Articular chondrocyte of knee joint (primary cell): ENCODE results near the gene SLC32A1. TPM values are rescaled to one million over a fixed set of nuclear protein-coding genes. Genes with fewer than 3 reads are reported as not detected.

ENCODE experiments used
- small RNA-seq: library from RNA; depleted of rRNA; stranded (forward); fragments of <200 nt; gene quantifications from one replicate; pipeline ENCODE3, GENCODE V24; 2012
- total RNA-seq: library from RNA; depleted of rRNA; stranded (reverse); fragments of >200 nt; gene quantifications from 2 replicates; pipeline ENCODE4 v1.2.3, GENCODE V29; 2012

SLC32A1 gene
- total RNA-seq = not detected in 2 replicates

GRCh38 chr20:38723848-38724625 lies at the start of gene SLC32A1:
TSS of gene SLC32A1 (plus strand) at chr20:38724486. CDS start at chr20:38724725, 239 bp downstream.

GRCh38 chr20:38748097-38748860 lies 24.0 kb downstream of the SLC32A1 start, which contains the start of gene ACTR5:
TSS of gene ACTR5 (plus strand) at chr20:38748460. CDS start at chr20:38748479, 19 bp downstream.

Small RNAs within 50 kb of the gene (small RNA-seq; reads per million reads assigned to genes)
- gene RF00017 = not detected

Other genes starting within 250 kb of the SLC32A1 start
- gene ADIG, start 143.3 kb upstream of the SLC32A1 start, total RNA-seq = not detected in 2 replicates
- not detected in 2 replicates for gene ARHGAP40, start 122.7 kb upstream of the SLC32A1 start, total RNA-seq
- 4.3 and 5.1 TPM in 2 replicates for gene ACTR5, start 24.0 kb downstream of the SLC32A1 start, total RNA-seq
- gene PPP1R16B, start 81.2 kb downstream of the SLC32A1 start, total RNA-seq = 0.22 TPM in 1 of 2 replicates, not detected in the other
- gene FAM83D, start 201.9 kb downstream of the SLC32A1 start, total RNA-seq = 12.8 and 14.5 TPM in 2 replicates
- gene DHX35, start 237.9 kb downstream of the SLC32A1 start, total RNA-seq = 8.0 and 10.8 TPM in 2 replicates